IMR-90 (cell line): Measurements from ENCODE around the gene CCL28.

Experiments used
- BHLHE40 ChIP-seq: fragments of 150-350 bp; IDR thresholded peaks from 2 replicates; pipeline ENCODE4 v1.6.1; 2016; ENCODE audit warnings: mild to moderate bottlenecking, low read depth, low read length
- CEBPB ChIP-seq: IDR thresholded peaks from 2 replicates; pipeline ENCODE4 v1.6.1; 2012; ENCODE audit warnings: low read depth, low read length, improper control_type of control experiment
- CTCF ChIP-seq: conservative IDR thresholded peaks from 2 replicates; pipeline ENCODE4 v1.5.1; 2012; ENCODE audit warnings: mild to moderate bottlenecking, low read depth, low read length, improper control_type of control experiment
- ELK1 ChIP-seq: fragments of 150-350 bp; IDR thresholded peaks from 2 replicates; pipeline ENCODE4 v1.6.1; 2016; ENCODE audit warnings: low read depth, mild to moderate bottlenecking, low read length, moderate library complexity, borderline replicate concordance
- FOS ChIP-seq: fragments of 150-350 bp; IDR thresholded peaks from 2 replicates; pipeline ENCODE4 v1.6.1; 2016; ENCODE audit warnings: low read depth, low read length
- MAFK ChIP-seq: IDR thresholded peaks from 2 replicates; pipeline ENCODE4 v1.6.1; 2012; ENCODE audit warnings: low read depth, low read length, improper control_type of control experiment
- MXI1 ChIP-seq: IDR thresholded peaks from 2 replicates; pipeline ENCODE4 v1.6.1; 2012; ENCODE audit warnings: low read depth, mild to moderate bottlenecking, low read length, moderate library complexity, borderline replicate concordance
- NFE2L2 ChIP-seq: fragments of 150-350 bp; IDR thresholded peaks from 2 replicates; pipeline ENCODE4 v1.6.1; 2016; ENCODE audit warnings: low read depth, mild to moderate bottlenecking, low read length
- POLR2A ChIP-seq: IDR thresholded peaks from 2 replicates; pipeline ENCODE4 v1.6.1; 2012; ENCODE audit warnings: mild to moderate bottlenecking, low read depth, low read length
- RAD21 ChIP-seq: IDR thresholded peaks from 2 replicates; pipeline ENCODE4 v1.6.1; 2012; ENCODE audit warnings: low read length, improper control_type of control experiment
- RCOR1 ChIP-seq: IDR thresholded peaks from 2 replicates; pipeline ENCODE4 v1.6.1; 2012; ENCODE audit warnings: mild to moderate bottlenecking, low read length, improper control_type of control experiment; ENCODE audit not compliant: insufficient replicate concordance
- RFX5 ChIP-seq: IDR thresholded peaks from 2 replicates; pipeline ENCODE4 v1.8.0; 2012; ENCODE audit warnings: low read depth, mild to moderate bottlenecking, low read length, moderate library complexity
- SMC3 ChIP-seq: fragments of 150-350 bp; IDR thresholded peaks from 2 replicates; pipeline ENCODE4 v1.6.1; 2016; ENCODE audit warnings: low read depth, mild to moderate bottlenecking, antibody characterized with exemption, low read length, moderate library complexity
- USF2 ChIP-seq: fragments of 150-350 bp; IDR thresholded peaks from 2 replicates; pipeline ENCODE4 v1.6.1; 2017; ENCODE audit warnings: mild to moderate bottlenecking, antibody characterized with exemption, low read length, low read depth

- TF ChIP-seq CTCF (no peak), USF2 (no peak), POLR2A (no peak), RAD21 (no peak), NFE2L2 (no peak), CEBPB (no peak), RFX5 (no peak), MXI1 (no peak), SMC3 (no peak), FOS (no peak), ELK1 (no peak), BHLHE40 (no peak), MAFK (no peak), RCOR1 (no peak)
Observed at GRCh38 chr5:43418561-43418960, 6.4 kb upstream of the CCL28 start.
